ENCODE results near the gene CACNB2.
A peak's percentile ranks its signal among the peaks of the same experiment; 100 is the strongest.

CACNB2 gene

GRCh38 chr10:18140149-18140956 lies at the start of gene CACNB2:
Gene CACNB2, plus strand, starts transcription at chr10:18140424.
- DNase-seq (ENCODE audit: low spot score) = peak; percentile 42
- no peak for TF ChIP-seq CTCF (IDR thresholded peaks at IDR 0.05; ENCODE audit: extremely low read depth, insufficient read depth, missing control alignments)
- in situ Hi-C loops (cut with MboI; ENCODE audit: low pct_unique_long_range_greater_than_20kb, low sequenced_read_pairs, unreplicated experiment) = no loop called here

- TF ChIP-seq CTCF (IDR thresholded peaks at IDR 0.05; ENCODE audit: extremely low read depth, insufficient read depth, missing control alignments) = no peak
- in situ Hi-C loops (cut with MboI; ENCODE audit: low pct_unique_long_range_greater_than_20kb, low sequenced_read_pairs, unreplicated experiment) = no loop called here
- DNase-seq (ENCODE audit: low spot score) = no peak
These were observed 45.9 kb upstream of the CACNB2 start for GRCh38 chr10:18094332-18094731.

- TF ChIP-seq CTCF (IDR thresholded peaks at IDR 0.05; ENCODE audit: extremely low read depth, insufficient read depth, missing control alignments) = no peak
- DNase-seq (ENCODE audit: low spot score) = no peak
- in situ Hi-C loops (cut with MboI; ENCODE audit: low pct_unique_long_range_greater_than_20kb, low sequenced_read_pairs, unreplicated experiment) = no loop called here
These were observed 45.4 kb upstream of the CACNB2 start for GRCh38 chr10:18094793-18095192.

GRCh38 chr10:18097524-18097923 lies 42.7 kb upstream of the CACNB2 start:
- in situ Hi-C loops (cut with MboI; ENCODE audit: low pct_unique_long_range_greater_than_20kb, low sequenced_read_pairs, unreplicated experiment) = no loop called here
- DNase-seq (ENCODE audit: low spot score) = no peak
- no peak for TF ChIP-seq CTCF (IDR thresholded peaks at IDR 0.05; ENCODE audit: extremely low read depth, insufficient read depth, missing control alignments)

- no peak for TF ChIP-seq CTCF (IDR thresholded peaks at IDR 0.05; ENCODE audit: extremely low read depth, insufficient read depth, missing control alignments)
- in situ Hi-C loops (cut with MboI; ENCODE audit: low pct_unique_long_range_greater_than_20kb, low sequenced_read_pairs, unreplicated experiment) = no loop called here
- DNase-seq (ENCODE audit: low spot score) = no peak
These were observed 42.0 kb upstream of the CACNB2 start for GRCh38 chr10:18098201-18098600.

GRCh38 chr10:18099415-18099814 lies 40.8 kb upstream of the CACNB2 start:
- in situ Hi-C loops (cut with MboI; ENCODE audit: low pct_unique_long_range_greater_than_20kb, low sequenced_read_pairs, unreplicated experiment) = no loop called here
- no peak for TF ChIP-seq CTCF (IDR thresholded peaks at IDR 0.05; ENCODE audit: extremely low read depth, insufficient read depth, missing control alignments)

More at GRCh38 chr10:18099415-18099814, 40.8 kb upstream of the CACNB2 start:
- no peak for DNase-seq (ENCODE audit: low spot score)
